B cell (primary cell): ENCODE results near the gene SIDT2. TPM values are rescaled to one million over a fixed set of nuclear protein-coding genes. Genes with fewer than 3 reads are reported as not detected.

Source experiments
- ATAC-seq: fragments of 200-7000 bp; cut with Tn5 transposase; one replicate; pipeline ENCODE4 v1.10.0; 2021; ENCODE audit warnings: low read depth, mild to moderate bottlenecking, moderate number of reproducible peaks, moderate library complexity
- CTCF ChIA-PET: fragments of 350-600 bp; sonication (Branson Sonifier 250); formaldehyde crosslinking; loops from one replicate; lab custom pipeline; 2021; ENCODE audit warnings: antibody characterized with exemption, inconsistent platforms; lab: Charles Lee
- POLR2A ChIA-PET: fragments of 350-600 bp; sonication (Branson Sonifier 250); formaldehyde crosslinking; loops from one replicate; lab custom pipeline; 2021; ENCODE audit warnings: antibody characterized with exemption; lab: Charles Lee
- DNase-seq: peaks from one replicate; pipeline ENCODE4 v3.0.0; 2013
- H2AFZ ChIP-seq: 2 replicates; pipeline ENCODE4 v1.6.1; 2012; ENCODE audit warnings: mild to moderate bottlenecking, low read depth, low read length; ENCODE audit not compliant: insufficient read depth, poor library complexity, severe bottlenecking
- H3K27ac ChIP-seq, 2 donors: 1 replicate in 1 of 2; 2 replicates in 1 of 2; pipeline ENCODE4 v1.5.1; 2012 to 2013; ENCODE audit warnings: low read length in 2 of 2, mild to moderate bottlenecking in 2 of 2, moderate library complexity in 1 of 2
- H3K27me3 ChIP-seq, 4 experiments: fragments of 200-600 bp in 1 of 4; sonication (generic) in 1 of 4; replicated peaks in 1 of 4; 1 replicate in 2 of 4; 2 replicates in 2 of 4; pipeline versions ENCODE4 v1.6.1 to v1.7.0; 2013 to 2016; ENCODE audit warnings: low read length in 3 of 4, mild to moderate bottlenecking in 2 of 4, mixed read lengths in 1 of 4, moderate library complexity in 1 of 4; ENCODE audit not compliant: insufficient read depth in 4 of 4, control insufficient read depth in 3 of 4; ENCODE audit errors: control extremely low read depth in 1 of 4
- H3K36me3 ChIP-seq, 2 experiments: replicated peaks in 1 of 2; 1 replicate in 1 of 2; 2 replicates in 1 of 2; pipeline versions ENCODE4 v1.6.1 to v1.7.1; 2013; ENCODE audit warnings: low read length in 1 of 2; ENCODE audit not compliant: insufficient read depth in 2 of 2, control insufficient read depth in 1 of 2; ENCODE audit errors: control extremely low read depth in 1 of 2, extremely low read depth in 1 of 2
- H3K4me1 ChIP-seq, 2 donors: fragments of 200-600 bp in 1 of 2; sonication (generic) in 1 of 2; 1 replicate in 1 of 2; 2 replicates in 1 of 2; pipeline versions ENCODE4 v1.5.1 to v1.6.1; 2013 to 2017; ENCODE audit warnings: low read length in 2 of 2; ENCODE audit not compliant: control insufficient read depth in 2 of 2, insufficient read depth in 2 of 2
- H3K4me2 ChIP-seq: replicated peaks from 2 replicates; pipeline ENCODE3; 2012; ENCODE audit warnings: mild to moderate bottlenecking, low read depth, low read length; ENCODE audit not compliant: poor library complexity, severe bottlenecking
- H3K4me3 ChIP-seq, 5 experiments: fragments of 200-600 bp in 1 of 5; sonication (generic) in 1 of 5; 1 replicate in 3 of 5; 2 replicates in 2 of 5; pipeline versions ENCODE4 v1.5.1 to v1.7.0; 2011 to 2016; ENCODE audit warnings: low read length in 4 of 5, mild to moderate bottlenecking in 4 of 5, low read depth in 2 of 5, control low read depth in 1 of 5, moderate library complexity in 1 of 5; ENCODE audit not compliant: insufficient read depth in 1 of 5; ENCODE audit errors: control extremely low read depth in 1 of 5, extremely low read depth in 1 of 5
- H3K79me2 ChIP-seq: fragments of 200-600 bp; sonication (generic); one replicate; pipeline ENCODE4 v1.6.0; 2016; ENCODE audit warnings: low read length; ENCODE audit not compliant: control insufficient read depth, insufficient read depth
- H3K9ac ChIP-seq: fragments of 200-600 bp; sonication (generic); 2 replicates; pipeline ENCODE4 v1.6.1; 2017; ENCODE audit warnings: mild to moderate bottlenecking, low read length, moderate library complexity
- H3K9me3 ChIP-seq, 3 donors: one replicate each; pipeline versions ENCODE4 v1.6.1 to v1.7.1; 2013; ENCODE audit warnings: low read length in 2 of 3; ENCODE audit not compliant: control insufficient read depth in 2 of 3, insufficient read depth in 1 of 3; ENCODE audit errors: control extremely low read depth in 1 of 3
- H4K20me1 ChIP-seq: 2 replicates; pipeline ENCODE4 v1.6.0; 2012; ENCODE audit warnings: mild to moderate bottlenecking, low read length; ENCODE audit not compliant: insufficient read depth, control insufficient read depth, poor library complexity, severe bottlenecking
- H3K27ac Mint-ChIP-seq: one replicate; pipeline ENCODE4 v1.8.0; 2021; ENCODE audit warnings: mixed read lengths
- H3K27me3 Mint-ChIP-seq: one replicate; pipeline ENCODE4 v1.8.0; 2021; ENCODE audit warnings: mixed read lengths
- H3K4me1 Mint-ChIP-seq: one replicate; pipeline ENCODE4 v1.8.0; 2021; ENCODE audit warnings: mixed read lengths
- H3K4me3 Mint-ChIP-seq: one replicate; pipeline ENCODE4 v1.8.0; 2021; ENCODE audit warnings: mixed read lengths
- H3K9me3 Mint-ChIP-seq: one replicate; pipeline ENCODE4 v1.8.0; 2022; ENCODE audit warnings: mixed read lengths; ENCODE audit not compliant: insufficient read depth
- EZH2 ChIP-seq: IDR thresholded peaks from 2 replicates; pipeline ENCODE4 v1.6.1; 2012; ENCODE audit warnings: borderline replicate concordance, low read depth, mild to moderate bottlenecking, moderate library complexity, low read length; ENCODE audit not compliant: insufficient read depth, poor library complexity, severe bottlenecking
- WGBS: methylation state at CpG from one replicate; pipeline ENCODE4 v1.1.5; 2013; ENCODE audit warnings: missing lambda C conversion rate; ENCODE audit not compliant: insufficient coverage; 5-methylcytosine and 5-hydroxymethylcytosine counted together
- intact Hi-C: fragments of 100-400 bp; cut with micrococcal nuclease; formaldehyde crosslinking; loops from one replicate; pipeline ENCODE4 v1.10.0; 2022
- polyA plus RNA-seq: library from polyadenylated mRNA; depleted of rRNA; stranded (reverse); fragments of >200 nt; gene quantifications from 2 replicates; pipeline ENCODE4 v1.2.3, GENCODE V29; 2012
- total RNA-seq, 2 donors: library from RNA; stranded (reverse); fragments of 120-200 nt in 1 of 2; gene quantifications; 1 replicate in 1 of 2; 2 replicates in 1 of 2; pipeline versions ENCODE4 v1.2.3 to v1.2.4, GENCODE V29; 2013 to 2022
- TF ChIP-seq, protein P1 (sequence below): fragments of 200-600 bp; IDR thresholded peaks from one replicate; pipeline ENCODE4 v1.8.0; 2022; ENCODE audit warnings: antibody characterized with exemption, mild to moderate bottlenecking

Gene SIDT2
- total and polyA plus RNA-seq, 2 donors (not counting 1 experiment from before 2014, with no cell fraction given), result 78.9 to 241 TPM

- DNase-seq, result no peak
- CTCF ChIA-PET, result interaction anchor here (0.8 to 19.9 kb wide), 4 partner anchors 8 to 116 kb away, joined by 3 to 309 read pairs (median 6); partner anchors contain the start of gene SIDT2
- 100% methylated on average over 6 of the region's 7 CpGs for WGBS
- POLR2A ChIA-PET, result interaction anchor here (1.3 to 1.4 kb wide), 2 partner anchors 22 to 41 kb away, joined by 5 read pairs; no protein-coding TSS in a partner anchor
- Mint-ChIP-seq H3K27ac (peak overlapping the region; percentile 39), H3K4me3 (no peak overlapping the region), H3K9me3 (no peaks in the 10 kb centered on the region), H3K4me1 (peaks cover 9% of the 10 kb centered on the region), H3K27me3 (no peaks in the 10 kb centered on the region)
- H3K27me3 ChIP-seq, result no peaks in the 10 kb centered on the region
- no peak overlapping the region for H3K4me3 ChIP-seq
- no peaks in the 10 kb centered on the region for H3K9me3 ChIP-seq
- H3K36me3 ChIP-seq, result peaks cover 7 to 96% of the 10 kb centered on the region in 2 experiments
- intact Hi-C loops, result no loop called here
- no peak overlapping the region for H3K27ac ChIP-seq
- peaks cover 0 to 6% of the 10 kb centered on the region in 2 donors for H3K4me1 ChIP-seq
- H4K20me1 ChIP-seq, result peaks cover 22% of the 10 kb centered on the region
- ATAC-seq, result no peak
- H3K4me2 ChIP-seq, result no peak overlapping the region
- no peak overlapping the region for H2AFZ ChIP-seq
- TF ChIP-seq, protein P1, sequence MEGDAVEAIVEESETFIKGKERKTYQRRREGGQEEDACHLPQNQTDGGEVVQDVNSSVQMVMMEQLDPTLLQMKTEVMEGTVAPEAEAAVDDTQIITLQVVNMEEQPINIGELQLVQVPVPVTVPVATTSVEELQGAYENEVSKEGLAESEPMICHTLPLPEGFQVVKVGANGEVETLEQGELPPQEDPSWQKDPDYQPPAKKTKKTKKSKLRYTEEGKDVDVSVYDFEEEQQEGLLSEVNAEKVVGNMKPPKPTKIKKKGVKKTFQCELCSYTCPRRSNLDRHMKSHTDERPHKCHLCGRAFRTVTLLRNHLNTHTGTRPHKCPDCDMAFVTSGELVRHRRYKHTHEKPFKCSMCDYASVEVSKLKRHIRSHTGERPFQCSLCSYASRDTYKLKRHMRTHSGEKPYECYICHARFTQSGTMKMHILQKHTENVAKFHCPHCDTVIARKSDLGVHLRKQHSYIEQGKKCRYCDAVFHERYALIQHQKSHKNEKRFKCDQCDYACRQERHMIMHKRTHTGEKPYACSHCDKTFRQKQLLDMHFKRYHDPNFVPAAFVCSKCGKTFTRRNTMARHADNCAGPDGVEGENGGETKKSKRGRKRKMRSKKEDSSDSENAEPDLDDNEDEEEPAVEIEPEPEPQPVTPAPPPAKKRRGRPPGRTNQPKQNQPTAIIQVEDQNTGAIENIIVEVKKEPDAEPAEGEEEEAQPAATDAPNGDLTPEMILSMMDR, result no peak
- no peak for TF ChIP-seq EZH2
- no peak overlapping the region for H3K9ac ChIP-seq
- peaks cover 57% of the 10 kb centered on the region for H3K79me2 ChIP-seq
Measured at GRCh38 chr11:117221775-117222517, 43.4 kb downstream of the SIDT2 start.
